ENCODE results near the gene PLCG2.

PLCG2 gene

GRCh38 chr16:81926036-81926435, 146.9 kb downstream of the PLCG2 start:
- no peak for TF ChIP-seq CTCF (IDR thresholded peaks at IDR 0.05; ENCODE audit: extremely low read depth, missing control alignments)
- no peak for DNase-seq (ENCODE audit: low spot score)

GRCh38 chr16:81927561-81928185, 148.6 kb downstream of the PLCG2 start:
- DNase-seq (ENCODE audit: low spot score): no peak
- TF ChIP-seq CTCF (IDR thresholded peaks at IDR 0.05; ENCODE audit: extremely low read depth, missing control alignments): no peak

GRCh38 chr16:81928271-81928918, 149.3 kb downstream of the PLCG2 start:
- DNase-seq (ENCODE audit: low spot score): no peak
- no peak for TF ChIP-seq CTCF (IDR thresholded peaks at IDR 0.05; ENCODE audit: extremely low read depth, missing control alignments)

- TF ChIP-seq CTCF (IDR thresholded peaks at IDR 0.05; ENCODE audit: extremely low read depth, missing control alignments): no peak
- peak; percentile 34 for DNase-seq (ENCODE audit: low spot score)
These were observed 149.9 kb downstream of the PLCG2 start for GRCh38 chr16:81928975-81929374.

GRCh38 chr16:81929841-81930240, 150.8 kb downstream of the PLCG2 start:
- DNase-seq (ENCODE audit: low spot score): no peak
- no peak for TF ChIP-seq CTCF (IDR thresholded peaks at IDR 0.05; ENCODE audit: extremely low read depth, missing control alignments)

GRCh38 chr16:81931927-81932326, 152.8 kb downstream of the PLCG2 start:
- TF ChIP-seq CTCF (IDR thresholded peaks at IDR 0.05; ENCODE audit: extremely low read depth, missing control alignments): no peak
- no peak for DNase-seq (ENCODE audit: low spot score)

- no peak for TF ChIP-seq CTCF (IDR thresholded peaks at IDR 0.05; ENCODE audit: extremely low read depth, missing control alignments)
- DNase-seq (ENCODE audit: low spot score): no peak
These were observed 153.6 kb downstream of the PLCG2 start for GRCh38 chr16:81932668-81933067.
